Cardiac muscle cell (in vitro differentiated cells and primary cell): ENCODE measurements around the gene PHOX2A. TPM values are rescaled to one million over a fixed set of nuclear protein-coding genes. Genes with fewer than 3 reads are reported as not detected.

Experiments
- DNase-seq, 2 donors: peaks; one replicate each; pipeline versions ENCODE4 v3.0.0 to v3.0.0-alpha.2; 2010 to 2017; ENCODE audit warnings: low read depth in 1 of 2, low spot score in 1 of 2
- H3K27ac ChIP-seq: fragments of 200-600 bp; sonication (generic); 2 replicates; pipeline ENCODE4 v1.5.1; 2016
- H3K27me3 ChIP-seq: fragments of 200-600 bp; sonication (generic); 2 replicates; pipeline ENCODE4 v1.6.0; 2016; ENCODE audit warnings: control low read depth
- H3K36me3 ChIP-seq: fragments of 200-600 bp; sonication (generic); 2 replicates; pipeline ENCODE4 v1.5.1; 2016; ENCODE audit warnings: control low read depth
- H3K4me1 ChIP-seq: fragments of 200-600 bp; sonication (generic); 2 replicates; pipeline ENCODE4 v1.8.1; 2017; ENCODE audit warnings: low read depth, mild to moderate bottlenecking, mixed run types
- H3K4me3 ChIP-seq: fragments of 200-600 bp; sonication (generic); 2 replicates; pipeline ENCODE4 v1.5.1; 2016; ENCODE audit warnings: mild to moderate bottlenecking
- H3K9me3 ChIP-seq: fragments of 200-600 bp; sonication (generic); 2 replicates; pipeline ENCODE4 v1.5.1; 2017; ENCODE audit warnings: low read depth, mild to moderate bottlenecking, control low read depth
- CTCF ChIP-seq: IDR thresholded peaks from 2 replicates; pipeline ENCODE4 v1.5.1; 2012; ENCODE audit warnings: low read depth, mild to moderate bottlenecking, low read length
- polyA plus RNA-seq: library from polyadenylated mRNA; unstranded; fragments of >200 nt; fragmentation: Nextera tagmentation; extraction: Ambion mirVana; gene quantifications from 2 replicates; pipeline ENCODE4 v1.2.1, GENCODE V29; 2016
- total RNA-seq: library from RNA; depleted of rRNA; stranded (reverse); fragments of >200 nt; gene quantifications from 2 replicates; pipeline ENCODE4 v1.2.3, GENCODE V29; 2016

The PHOX2A gene
- total and polyA plus RNA-seq, 2 experiments from 2014 or later, result 0.30 TPM; not detected in 1

GRCh38 chr11:72224564-72225410 is 19.2 kb downstream of the PHOX2A start, which contains the start of gene INPPL1:
TSS of gene INPPL1 (plus strand) at chr11:72224767. CDS start at chr11:72224985, 218 bp downstream.
- H3K9me3 ChIP-seq, result no peaks in the 10 kb centered on the region
- peaks cover 14% of the 10 kb centered on the region for H3K36me3 ChIP-seq
- H3K27ac ChIP-seq, result peak within 1 kb of the TSS; percentile 93
- no peak for TF ChIP-seq CTCF
- H3K4me1 ChIP-seq, result peaks cover 21% of the 10 kb centered on the region
- peak within 1 kb of the TSS; percentile 64 for H3K4me3 ChIP-seq
- peak; percentile 58 to 81 for DNase-seq
- no peaks in the 10 kb centered on the region for H3K27me3 ChIP-seq

- peak overlapping the region; percentile 93 for H3K27ac ChIP-seq
- DNase-seq, result peak; percentile 77 to 84
Observed at GRCh38 chr11:72223615-72224563, 20.1 kb downstream of the PHOX2A start.

GRCh38 chr11:72222907-72223614 is 20.9 kb downstream of the PHOX2A start:
- TF ChIP-seq CTCF, result peak; percentile 33
- Histone ChIP-seq H3K4me3 (peak overlapping the region; percentile 64), H3K36me3 (no peaks in the 10 kb centered on the region), H3K9me3 (no peaks in the 10 kb centered on the region), H3K4me1 (peaks cover 21% of the 10 kb centered on the region), H3K27ac (peak overlapping the region; percentile 93), H3K27me3 (no peaks in the 10 kb centered on the region)
- peak; percentile 97 to 98 for DNase-seq

More at GRCh38 chr11:72223615-72224563, 20.1 kb downstream of the PHOX2A start:
- no peak for TF ChIP-seq CTCF
- peak overlapping the region; percentile 64 for H3K4me3 ChIP-seq
- no peaks in the 10 kb centered on the region for H3K27me3 ChIP-seq
- H3K4me1 ChIP-seq, result peaks cover 21% of the 10 kb centered on the region
- H3K36me3 ChIP-seq, result peaks cover 5% of the 10 kb centered on the region
- no peaks in the 10 kb centered on the region for H3K9me3 ChIP-seq

- Histone ChIP-seq H3K4me1 (peaks cover 21% of the 10 kb centered on the region), H3K4me3 (peak overlapping the region; percentile 64), H3K9me3 (no peaks in the 10 kb centered on the region), H3K27ac (peak overlapping the region; percentile 93), H3K27me3 (no peaks in the 10 kb centered on the region), H3K36me3 (no peaks in the 10 kb centered on the region)
- peak in 1 of 2 donors; percentile 59 for DNase-seq
- no peak for TF ChIP-seq CTCF
Observed at GRCh38 chr11:72222106-72222891, 21.7 kb downstream of the PHOX2A start.
